HAP-1 (cell line): ENCODE data around the gene BHLHE23.
"Not testable (repeated sequence)": the region's sequence is repeated elsewhere in the genome, so short reads cannot be mapped to it uniquely, and the experiment has no call there.

Experiments used
- DNase-seq, 2 experiments: peaks; one replicate each; pipeline ENCODE4 v3.0.0-alpha.2; 2016 to 2020; ENCODE audit warnings: low spot score in 2 of 2
- H3K27me3 ChIP-seq: fragments of 250-450 bp; sonication (Bioruptor Pico); 2 replicates; pipeline ENCODE4 v1.5.1; 2020; ENCODE audit warnings: low read depth, mild to moderate bottlenecking, moderate library complexity
- H3K36me3 ChIP-seq: fragments of 250-450 bp; sonication (Bioruptor Pico); replicated peaks from 2 replicates; pipeline ENCODE4 v1.5.1; 2020; ENCODE audit warnings: mild to moderate bottlenecking
- H3K4me1 ChIP-seq: fragments of 250-450 bp; sonication (Bioruptor Pico); 2 replicates; pipeline ENCODE4 v1.5.1; 2020; ENCODE audit warnings: mild to moderate bottlenecking
- H3K4me3 ChIP-seq: fragments of 250-450 bp; sonication (Bioruptor Pico); 2 replicates; pipeline ENCODE4 v1.5.1; 2020; ENCODE audit warnings: mild to moderate bottlenecking, moderate library complexity
- H3K9me3 ChIP-seq: fragments of 250-450 bp; sonication (Bioruptor Pico); 2 replicates; pipeline ENCODE4 v1.5.1; 2020; ENCODE audit warnings: mild to moderate bottlenecking, moderate library complexity
- in situ Hi-C: fragments of 300-500 bp; cut with MboI; formaldehyde crosslinking; loops from 3 replicates; pipeline ENCODE4 v1.14.3; 2020; ENCODE audit warnings: low sequenced_read_pairs, inconsistent platforms, mixed read lengths

Gene BHLHE23

DNA sequence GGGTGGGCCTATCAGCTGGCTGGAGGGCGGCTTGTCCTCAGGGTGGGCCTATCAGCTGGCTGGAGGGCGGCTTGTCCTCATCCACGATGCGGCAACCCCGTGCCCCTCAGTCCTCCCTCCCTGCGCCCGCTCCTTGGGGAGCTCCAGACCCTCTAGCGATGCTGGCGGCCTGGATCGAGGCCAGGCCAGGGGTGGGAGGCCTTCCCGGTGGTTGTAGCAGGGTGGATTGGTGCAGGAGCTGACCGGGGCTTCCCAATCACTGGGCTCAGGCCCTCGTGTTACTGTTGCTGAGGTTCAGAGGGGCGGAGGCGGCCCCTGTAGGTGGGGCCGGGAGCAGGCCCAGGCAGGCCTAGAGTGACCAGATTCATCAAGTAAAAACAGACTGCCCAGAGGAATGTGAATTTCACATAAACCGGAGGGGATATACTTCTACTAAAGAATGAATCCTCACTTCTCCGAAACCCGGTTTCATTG lies 45.4 kb downstream of the BHLHE23 start:
- Histone ChIP-seq H3K9me3 (no peaks in the 10 kb centered on the region), H3K27me3 (no peaks in the 10 kb centered on the region), H3K36me3 (peaks cover 4% of the 10 kb centered on the region), H3K4me3 (no peak overlapping the region), H3K4me1 (no peaks in the 10 kb centered on the region)
- DNase-seq, result no peak
- in situ Hi-C loops, result no loop called here

DNA sequence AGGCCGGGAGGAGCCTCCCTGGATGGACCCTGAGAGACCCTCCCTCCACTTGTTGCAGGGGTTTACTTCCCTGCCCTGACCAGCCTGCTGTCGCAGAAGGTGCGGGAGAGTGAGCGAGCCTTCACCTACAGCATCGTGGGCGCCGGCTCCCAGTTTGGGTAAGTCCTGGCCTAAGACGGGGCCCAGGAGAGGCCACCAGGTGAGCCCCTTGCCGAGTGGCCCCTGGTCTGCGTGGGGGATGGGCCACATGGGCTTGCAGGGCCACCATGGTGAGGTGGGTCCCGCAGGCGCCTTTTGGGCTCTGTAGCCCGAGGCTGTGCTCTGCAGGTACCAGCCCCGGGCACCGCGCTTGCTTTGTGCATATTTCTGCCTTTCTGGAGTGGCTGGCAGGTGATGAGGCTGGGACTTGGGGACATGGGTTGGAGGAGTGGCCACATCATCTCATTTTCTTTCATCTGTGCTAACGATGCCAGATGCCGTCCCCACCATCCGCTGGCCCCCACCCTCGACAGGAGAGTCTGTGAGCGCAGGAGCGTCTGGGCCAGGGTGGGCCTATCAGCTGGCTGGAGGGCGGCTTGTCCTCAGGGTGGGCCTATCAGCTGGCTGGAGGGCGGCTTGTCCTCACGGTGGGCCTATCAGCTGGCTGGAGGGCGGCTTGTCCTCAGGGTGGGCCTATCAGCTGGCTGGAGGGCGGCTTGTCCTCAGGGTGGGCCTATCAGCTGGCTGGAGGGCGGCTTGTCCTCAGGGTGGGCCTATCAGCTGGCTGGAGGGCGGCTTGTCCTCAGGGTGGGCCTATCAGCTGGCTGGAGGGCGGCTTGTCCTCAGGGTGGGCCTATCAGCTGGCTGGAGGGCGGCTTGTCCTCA lies 46.1 kb downstream of the BHLHE23 start:
- not testable (repeated sequence) for H3K36me3 ChIP-seq, H3K4me1 ChIP-seq, DNase-seq

DNA sequence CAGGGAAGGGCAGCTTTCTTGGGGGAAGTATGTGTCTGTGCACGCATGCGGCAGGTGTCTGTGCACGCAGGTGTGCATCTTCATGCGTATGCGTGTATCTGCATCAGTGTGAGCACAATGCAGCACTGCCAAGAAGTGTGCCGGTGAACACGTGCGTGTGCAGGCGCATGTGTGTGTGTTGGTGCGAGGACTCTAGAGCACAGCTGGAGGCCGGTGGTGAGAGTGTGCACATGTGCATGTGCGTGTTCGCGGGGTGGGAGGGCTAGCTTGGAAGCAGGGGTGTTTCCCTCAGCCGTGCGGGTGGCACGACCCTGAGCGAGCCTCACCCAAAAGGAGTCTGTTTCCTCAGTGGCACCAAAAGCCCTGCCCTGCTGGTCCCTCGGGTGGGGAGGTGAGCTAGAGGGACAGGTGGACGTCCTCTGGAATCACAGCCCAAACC lies 46.7 kb downstream of the BHLHE23 start:
- Histone ChIP-seq H3K9me3 (no peaks in the 10 kb centered on the region), H3K27me3 (no peaks in the 10 kb centered on the region), H3K36me3 (peaks cover 4% of the 10 kb centered on the region), H3K4me3 (no peak overlapping the region), H3K4me1 (no peaks in the 10 kb centered on the region)
- in situ Hi-C loops, result no loop called here
- no peak for DNase-seq

More for the DNA sequence above, 46.1 kb downstream of the BHLHE23 start:
- H3K9me3 ChIP-seq, H3K27me3 ChIP-seq, in situ Hi-C loops, H3K4me3 ChIP-seq: not testable (repeated sequence)

DNA sequence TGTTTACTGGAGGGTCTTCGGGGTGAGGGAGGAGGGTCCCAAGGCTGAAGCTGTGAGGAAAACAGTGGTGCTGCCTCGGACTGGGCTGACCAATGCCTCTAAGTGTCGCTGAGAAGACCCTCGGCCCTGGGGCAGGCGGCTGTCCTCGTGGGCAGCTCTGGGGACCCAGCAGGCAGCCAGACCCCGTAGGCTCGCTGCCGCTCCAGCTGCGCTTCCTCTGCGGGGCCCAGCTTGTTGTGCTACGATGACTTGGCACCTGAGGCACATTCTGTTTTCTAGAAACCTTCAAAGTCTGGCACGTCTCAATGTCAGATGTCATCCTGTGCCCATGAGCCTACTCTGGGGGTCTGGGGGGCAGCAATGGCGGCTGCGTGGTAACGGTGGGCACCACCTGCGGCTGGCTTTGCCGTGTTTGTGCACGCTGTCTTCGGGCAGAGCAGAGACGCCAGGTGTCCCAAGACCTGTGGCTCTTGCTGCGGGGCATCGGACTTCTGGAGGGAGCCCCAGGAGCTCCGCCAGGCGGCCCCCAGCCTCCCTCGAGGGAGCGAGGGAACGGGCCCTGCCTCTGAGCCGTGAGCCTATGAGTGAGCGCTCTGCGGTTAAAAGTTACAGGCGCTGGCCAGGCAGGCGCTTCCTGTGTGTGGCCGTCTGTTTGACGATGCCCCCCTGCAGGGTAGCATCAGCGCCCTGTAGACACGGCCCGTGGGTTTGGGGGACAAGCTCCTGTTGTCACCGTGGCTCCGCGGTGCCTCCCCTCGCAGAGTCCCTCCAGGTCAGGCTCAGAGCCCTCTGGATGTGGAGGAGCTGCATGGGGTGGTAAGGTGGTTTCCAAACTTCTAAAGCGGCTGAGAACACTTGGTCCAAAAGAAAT lies 47.4 kb downstream of the BHLHE23 start:
- Histone ChIP-seq H3K36me3 (peaks cover 4% of the 10 kb centered on the region; the same call in 1 of the 2 replicates), H3K4me1 (peaks cover 4% of the 10 kb centered on the region), H3K27me3 (no peaks in the 10 kb centered on the region), H3K9me3 (no peaks in the 10 kb centered on the region), H3K4me3 (no peak overlapping the region)
- no peak for DNase-seq
- in situ Hi-C loops, result no loop called here

DNA sequence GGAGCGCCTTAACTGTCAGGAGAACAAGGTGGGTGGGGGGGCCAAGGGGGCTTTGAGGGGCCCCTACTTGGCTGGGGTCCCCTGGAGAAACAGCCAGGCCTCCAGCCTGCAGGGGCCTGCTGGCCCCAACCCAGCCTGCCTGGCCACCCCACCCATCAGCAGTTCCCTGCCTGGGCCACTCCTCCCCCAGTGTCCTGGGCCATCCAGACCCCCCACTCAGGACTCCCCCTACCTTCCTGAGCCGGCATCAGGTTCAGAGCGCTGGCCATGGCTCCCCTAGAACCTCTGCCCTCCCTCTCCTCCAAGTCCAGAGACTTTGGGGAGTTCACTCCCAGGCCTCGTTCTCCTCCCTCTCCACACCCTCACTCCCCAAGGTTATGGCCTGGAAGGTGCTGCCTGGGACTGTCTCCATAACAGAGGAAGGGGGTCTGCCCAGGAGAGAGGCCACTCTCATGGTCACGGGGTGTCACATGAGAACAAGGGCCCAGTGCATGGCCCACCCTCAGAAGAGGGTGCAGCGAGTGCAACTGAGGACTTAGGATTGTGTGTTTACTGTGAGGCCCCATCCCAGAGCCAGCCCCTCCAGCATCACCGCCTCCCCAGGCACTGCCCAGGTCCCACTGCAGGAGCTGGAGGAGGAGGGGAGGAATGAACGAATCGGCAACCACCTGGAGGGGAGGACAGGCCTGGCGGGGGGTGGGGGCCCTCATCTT lies 48.2 kb downstream of the BHLHE23 start:
- in situ Hi-C loops, result no loop called here
- Histone ChIP-seq H3K4me3 (no peak overlapping the region), H3K9me3 (no peaks in the 10 kb centered on the region), H3K36me3 (peaks cover 4% of the 10 kb centered on the region; the same call in 1 of the 2 replicates), H3K4me1 (peaks cover 12% of the 10 kb centered on the region), H3K27me3 (no peaks in the 10 kb centered on the region)
- DNase-seq, result no peak

DNA sequence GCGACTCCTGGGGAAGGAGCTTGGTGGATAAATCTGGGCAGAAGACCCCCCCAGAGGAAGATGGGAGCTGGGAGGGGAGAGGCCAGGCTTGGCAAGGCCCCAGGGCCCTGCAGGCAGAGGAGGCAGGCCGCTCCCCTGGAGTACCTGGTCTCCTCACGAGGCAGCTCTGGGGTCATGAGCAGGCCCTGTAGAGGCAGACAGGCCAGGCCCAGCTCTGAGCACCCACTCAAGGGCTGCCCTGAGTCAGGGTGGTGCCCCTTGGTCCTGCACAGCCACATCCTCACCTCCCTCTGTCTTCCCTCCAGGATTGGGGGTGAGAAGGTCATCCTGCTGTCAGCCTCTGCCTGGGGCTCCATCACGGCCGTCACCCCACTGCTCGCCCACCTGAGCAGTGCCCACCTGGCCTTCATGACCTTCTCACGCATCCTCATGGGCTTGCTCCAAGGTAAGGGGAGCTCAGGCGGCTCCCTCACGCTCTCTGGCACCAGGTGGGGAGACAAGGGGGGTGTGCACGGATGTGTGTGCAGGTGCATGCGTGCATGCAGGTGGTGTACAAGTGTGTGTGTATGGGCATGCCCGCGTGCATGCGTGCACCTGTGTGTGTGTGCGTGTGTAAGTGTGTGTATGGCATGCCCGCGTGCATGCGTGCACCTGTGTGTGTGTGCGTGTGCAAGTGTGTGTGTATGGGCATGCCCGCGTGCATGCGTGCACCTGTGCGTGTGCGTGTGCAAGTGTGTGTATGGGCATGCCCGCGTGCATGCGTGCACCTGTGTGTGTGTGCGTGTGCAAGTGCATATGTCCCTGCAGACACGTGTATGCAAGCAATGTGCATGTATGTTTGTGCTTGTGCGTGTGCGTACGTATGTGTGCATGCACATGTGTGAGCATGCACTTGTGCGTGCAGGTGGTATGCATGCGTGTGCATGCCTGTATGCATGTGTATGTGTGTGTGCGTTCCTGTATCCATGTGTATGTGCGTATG lies 49.3 kb downstream of the BHLHE23 start:
- Histone ChIP-seq H3K9me3 (no peaks in the 10 kb centered on the region), H3K4me3 (no peak overlapping the region), H3K27me3 (no peaks in the 10 kb centered on the region), H3K36me3 (peaks cover 4% of the 10 kb centered on the region; the same call in 1 of the 2 replicates), H3K4me1 (peaks cover 17% of the 10 kb centered on the region)
- DNase-seq, result no peak
- in situ Hi-C loops, result no loop called here

DNA sequence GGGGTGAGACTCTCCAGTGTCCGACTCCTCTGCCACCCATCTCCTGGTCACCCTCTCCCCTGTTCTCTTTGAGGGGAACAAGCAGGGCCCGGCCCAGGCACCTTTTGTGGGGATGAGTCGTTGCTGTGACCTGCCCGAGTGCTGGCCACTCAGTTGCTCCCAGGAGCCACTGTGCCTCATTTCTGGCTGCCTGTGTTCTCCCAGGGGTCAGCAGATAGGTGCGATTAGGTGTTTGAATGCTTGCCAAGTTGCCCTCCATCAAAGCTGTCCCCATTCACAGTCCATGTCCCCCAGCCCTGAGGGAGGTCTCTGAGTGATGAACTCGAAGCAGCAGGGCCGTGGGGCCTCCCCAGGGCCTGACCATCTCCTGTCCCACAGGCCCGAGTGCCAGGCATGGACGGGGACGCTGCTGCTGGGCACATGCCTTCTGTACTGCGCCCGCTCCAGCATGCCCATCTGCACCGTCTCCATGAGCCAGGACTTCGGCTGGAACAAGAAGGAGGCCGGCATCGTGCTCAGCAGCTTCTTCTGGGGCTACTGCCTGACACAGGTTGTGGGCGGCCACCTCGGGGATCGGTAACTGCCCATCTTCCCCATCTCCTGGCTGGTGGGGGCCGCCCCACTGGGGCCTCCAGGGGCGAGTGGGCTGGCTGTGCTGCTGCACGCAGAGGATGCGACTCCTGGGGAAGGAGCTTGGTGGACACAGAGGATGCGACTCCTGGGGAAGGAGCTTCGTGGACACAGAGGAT lies 50.2 kb downstream of the BHLHE23 start:
- Histone ChIP-seq H3K9me3 (no peaks in the 10 kb centered on the region), H3K4me1 (peaks cover 17% of the 10 kb centered on the region), H3K36me3 (peaks cover 4% of the 10 kb centered on the region; the same call in 1 of the 2 replicates), H3K27me3 (no peaks in the 10 kb centered on the region), H3K4me3 (no peak overlapping the region)
- in situ Hi-C loops, result no loop called here
- no peak for DNase-seq
